Loucy (cell line): ENCODE results near the gene ZSCAN5A.

Experiments
- H2AFZ ChIP-seq: fragments of 200-600 bp; sonication (generic); 2 replicates; pipeline ENCODE4 v1.6.0; 2016; ENCODE audit warnings: antibody characterized with exemption, mild to moderate bottlenecking, low read length, moderate library complexity
- H3F3A ChIP-seq: fragments of 200-600 bp; 2 replicates; pipeline ENCODE4 v1.6.0; 2016; ENCODE audit warnings: antibody characterized with exemption, low read depth, mild to moderate bottlenecking
- H3K27me3 ChIP-seq: fragments of 200-600 bp; sonication (generic); 2 replicates; pipeline ENCODE4 v1.6.1; 2014; ENCODE audit warnings: low read length, mild to moderate bottlenecking; ENCODE audit not compliant: insufficient read depth, poor library complexity, severe bottlenecking
- H3K36me3 ChIP-seq: fragments of 200-600 bp; sonication (generic); 2 replicates; pipeline ENCODE4 v1.6.1; 2016; ENCODE audit warnings: low read length; ENCODE audit not compliant: insufficient read depth
- H3K4me1 ChIP-seq: fragments of 200-600 bp; sonication (generic); 2 replicates; pipeline ENCODE4 v1.5.1; 2014; ENCODE audit warnings: low read length, mild to moderate bottlenecking; ENCODE audit not compliant: insufficient read depth, poor library complexity, severe bottlenecking
- H3K4me2 ChIP-seq: fragments of 200-600 bp; sonication (generic); 2 replicates; pipeline ENCODE4 v1.6.0; 2014; ENCODE audit warnings: antibody characterized with exemption, low read length, low read depth, mild to moderate bottlenecking; ENCODE audit not compliant: poor library complexity, severe bottlenecking
- H3K4me3 ChIP-seq: fragments of 200-600 bp; sonication (generic); 2 replicates; pipeline ENCODE4 v1.5.1; 2014; ENCODE audit warnings: low read length, mild to moderate bottlenecking, mixed read lengths; ENCODE audit not compliant: poor library complexity, severe bottlenecking
- H3K79me2 ChIP-seq: fragments of 200-600 bp; sonication (generic); 2 replicates; pipeline ENCODE4 v1.6.1; 2014; ENCODE audit warnings: low read length; ENCODE audit not compliant: insufficient read depth
- H3K9ac ChIP-seq: fragments of 200-600 bp; sonication (generic); 2 replicates; pipeline ENCODE4 v1.6.0; 2014; ENCODE audit warnings: mild to moderate bottlenecking, low read depth, low read length, moderate library complexity; ENCODE audit not compliant: poor library complexity, severe bottlenecking
- H3K9me2 ChIP-seq: fragments of 200-600 bp; sonication (generic); replicated peaks from 2 replicates; pipeline ENCODE4 v1.6.1; 2016; ENCODE audit warnings: low read depth, low read length, mixed read lengths
- H3K9me3 ChIP-seq: fragments of 200-600 bp; sonication (generic); 2 replicates; pipeline ENCODE4 v1.6.1; 2014; ENCODE audit warnings: mild to moderate bottlenecking, antibody characterized with exemption, low read length, low read depth; ENCODE audit not compliant: insufficient read depth
- H4K20me1 ChIP-seq: fragments of 200-600 bp; sonication (generic); 2 replicates; pipeline ENCODE4 v1.6.0; 2014; ENCODE audit warnings: antibody characterized with exemption, low read length, mild to moderate bottlenecking; ENCODE audit not compliant: insufficient read depth, poor library complexity, severe bottlenecking
- CTCF ChIP-seq: fragments of 200-600 bp; sonication (generic); conservative IDR thresholded peaks from 2 replicates; pipeline ENCODE4 v1.5.1; 2014; ENCODE audit warnings: mild to moderate bottlenecking, antibody characterized with exemption, low read length
- EZH2phosphoT487 ChIP-seq: fragments of 200-600 bp; IDR thresholded peaks from 2 replicates; pipeline ENCODE4 v1.6.1; 2018; ENCODE audit warnings: antibody characterized with exemption, mild to moderate bottlenecking, moderate library complexity, borderline replicate concordance

The ZSCAN5A gene

GRCh38 chr19:56304243-56304642, 10.4 kb downstream of the ZSCAN5A start:
- no peaks in the 10 kb centered on the region for H4K20me1 ChIP-seq
- TF ChIP-seq CTCF (no peak), EZH2phosphoT487 (no peak)

GRCh38 chr19:56301886-56302620, 12.6 kb downstream of the ZSCAN5A start:
- Histone ChIP-seq H2AFZ (no peak overlapping the region), H3K36me3 (no peaks in the 10 kb centered on the region), H3K79me2 (no peaks in the 10 kb centered on the region), H4K20me1 (no peaks in the 10 kb centered on the region), H3K4me2 (peak overlapping the region; percentile 32), H3K9me2 (no peaks in the 10 kb centered on the region), H3K9ac (no peak overlapping the region), H3F3A (no peaks in the 10 kb centered on the region), H3K4me1 (peaks cover 11% of the 10 kb centered on the region), H3K9me3 (no peaks in the 10 kb centered on the region), H3K27me3 (no peaks in the 10 kb centered on the region), H3K4me3 (peak overlapping the region; percentile 41)
- TF ChIP-seq EZH2phosphoT487 (no peak), CTCF (no peak)

More at GRCh38 chr19:56304243-56304642, 10.4 kb downstream of the ZSCAN5A start:
- Histone ChIP-seq H3F3A (no peaks in the 10 kb centered on the region), H3K4me2 (no peak overlapping the region), H3K4me1 (peaks cover 11% of the 10 kb centered on the region), H3K27me3 (no peaks in the 10 kb centered on the region), H3K79me2 (no peaks in the 10 kb centered on the region), H3K4me3 (no peak overlapping the region), H3K36me3 (no peaks in the 10 kb centered on the region), H2AFZ (no peak overlapping the region), H3K9me2 (no peaks in the 10 kb centered on the region), H3K9me3 (no peaks in the 10 kb centered on the region), H3K9ac (no peak overlapping the region)

GRCh38 chr19:56301155-56301554, 13.5 kb downstream of the ZSCAN5A start:
- no peaks in the 10 kb centered on the region for H4K20me1 ChIP-seq
- no peaks in the 10 kb centered on the region for H3K36me3 ChIP-seq
- no peak overlapping the region for H3K9ac ChIP-seq
- no peaks in the 10 kb centered on the region for H3K79me2 ChIP-seq
- H3K4me1 ChIP-seq, result peaks cover 11% of the 10 kb centered on the region
- H2AFZ ChIP-seq, result no peak overlapping the region
- no peaks in the 10 kb centered on the region for H3F3A ChIP-seq
- TF ChIP-seq EZH2phosphoT487 (no peak), CTCF (peak; percentile 24; the same call in 1 of the 2 replicates)
- no peaks in the 10 kb centered on the region for H3K9me3 ChIP-seq
- no peaks in the 10 kb centered on the region for H3K9me2 ChIP-seq
- H3K27me3 ChIP-seq, result no peaks in the 10 kb centered on the region
- H3K4me3 ChIP-seq, result no peak overlapping the region
- peak overlapping the region; percentile 32 for H3K4me2 ChIP-seq
